ENCODE measurements around the gene SMIM1.

The SMIM1 gene, protein sequence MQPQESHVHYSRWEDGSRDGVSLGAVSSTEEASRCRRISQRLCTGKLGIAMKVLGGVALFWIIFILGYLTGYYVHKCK

DNA sequence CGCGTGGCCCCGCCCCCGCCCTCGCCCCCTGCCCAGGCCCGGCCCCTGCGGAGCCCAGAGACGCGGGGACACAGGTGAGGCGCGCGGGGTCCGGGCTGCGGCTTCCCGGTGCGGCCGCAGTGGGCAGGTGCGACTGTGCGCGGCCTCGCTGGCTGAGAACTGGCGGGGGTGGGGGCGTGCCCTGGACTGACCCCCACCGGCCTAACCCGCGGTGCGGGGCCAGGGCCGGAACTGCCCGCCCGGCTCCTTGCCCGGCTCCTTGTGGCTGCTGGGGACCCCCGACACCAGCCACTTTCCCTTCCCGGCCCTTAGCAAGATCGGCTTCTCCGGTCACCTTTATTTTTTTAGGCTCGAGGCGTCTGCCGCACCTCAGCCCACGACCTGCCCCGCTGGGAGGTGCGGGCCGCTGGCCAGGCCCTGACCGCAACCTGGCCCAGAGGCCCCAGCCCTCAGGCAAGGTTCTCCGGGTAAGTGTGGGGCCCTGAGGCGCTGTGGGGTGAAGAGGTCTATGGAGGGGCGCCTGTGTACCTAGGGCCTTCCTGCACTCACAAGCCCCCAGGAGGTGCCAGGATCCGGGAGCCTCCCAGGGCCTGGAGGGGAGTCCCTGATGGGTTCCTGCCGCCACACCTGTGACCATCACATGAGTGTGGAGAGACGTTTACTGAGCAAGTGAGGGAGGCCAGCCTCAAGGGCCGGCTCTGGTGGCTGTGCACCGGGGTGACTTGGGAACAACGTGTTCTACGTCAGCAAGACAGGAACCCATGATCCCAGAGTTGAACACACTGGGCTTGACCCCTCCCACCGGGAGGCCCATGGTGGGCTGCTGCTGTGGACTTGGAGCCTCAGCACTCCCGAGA is at the start of gene SMIM1:
TSS of gene SMIM1 (plus strand) at position 35 of the 857 bp plus-strand sequence. CDS start 2,625 bp downstream, outside the sequence.
- TF ChIP-seq, protein P1, sequence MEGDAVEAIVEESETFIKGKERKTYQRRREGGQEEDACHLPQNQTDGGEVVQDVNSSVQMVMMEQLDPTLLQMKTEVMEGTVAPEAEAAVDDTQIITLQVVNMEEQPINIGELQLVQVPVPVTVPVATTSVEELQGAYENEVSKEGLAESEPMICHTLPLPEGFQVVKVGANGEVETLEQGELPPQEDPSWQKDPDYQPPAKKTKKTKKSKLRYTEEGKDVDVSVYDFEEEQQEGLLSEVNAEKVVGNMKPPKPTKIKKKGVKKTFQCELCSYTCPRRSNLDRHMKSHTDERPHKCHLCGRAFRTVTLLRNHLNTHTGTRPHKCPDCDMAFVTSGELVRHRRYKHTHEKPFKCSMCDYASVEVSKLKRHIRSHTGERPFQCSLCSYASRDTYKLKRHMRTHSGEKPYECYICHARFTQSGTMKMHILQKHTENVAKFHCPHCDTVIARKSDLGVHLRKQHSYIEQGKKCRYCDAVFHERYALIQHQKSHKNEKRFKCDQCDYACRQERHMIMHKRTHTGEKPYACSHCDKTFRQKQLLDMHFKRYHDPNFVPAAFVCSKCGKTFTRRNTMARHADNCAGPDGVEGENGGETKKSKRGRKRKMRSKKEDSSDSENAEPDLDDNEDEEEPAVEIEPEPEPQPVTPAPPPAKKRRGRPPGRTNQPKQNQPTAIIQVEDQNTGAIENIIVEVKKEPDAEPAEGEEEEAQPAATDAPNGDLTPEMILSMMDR (IDR thresholded peaks at IDR 0.05): no peak

DNA sequence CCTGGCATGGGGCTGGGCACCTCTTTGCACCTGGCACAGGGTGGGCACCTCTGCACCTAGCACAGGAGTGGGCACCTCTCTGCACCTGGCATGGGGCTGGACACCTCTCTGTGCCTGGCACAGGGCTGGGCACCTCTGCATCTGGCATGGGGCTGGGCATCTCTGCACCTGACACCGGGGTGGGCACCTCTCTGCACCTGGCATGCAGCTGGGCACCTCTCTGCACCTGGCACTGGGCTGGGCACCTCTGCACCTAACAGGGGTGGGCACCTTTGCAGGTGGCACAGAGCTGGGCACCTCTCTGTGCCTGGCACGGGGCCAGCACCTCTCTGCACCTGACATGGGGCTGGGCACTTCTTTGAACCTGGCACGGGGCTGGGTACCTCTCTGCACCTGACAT is 49.7 kb upstream of the SMIM1 start:
- TF ChIP-seq, protein P1 (IDR thresholded peaks at IDR 0.05): no peak

DNA sequence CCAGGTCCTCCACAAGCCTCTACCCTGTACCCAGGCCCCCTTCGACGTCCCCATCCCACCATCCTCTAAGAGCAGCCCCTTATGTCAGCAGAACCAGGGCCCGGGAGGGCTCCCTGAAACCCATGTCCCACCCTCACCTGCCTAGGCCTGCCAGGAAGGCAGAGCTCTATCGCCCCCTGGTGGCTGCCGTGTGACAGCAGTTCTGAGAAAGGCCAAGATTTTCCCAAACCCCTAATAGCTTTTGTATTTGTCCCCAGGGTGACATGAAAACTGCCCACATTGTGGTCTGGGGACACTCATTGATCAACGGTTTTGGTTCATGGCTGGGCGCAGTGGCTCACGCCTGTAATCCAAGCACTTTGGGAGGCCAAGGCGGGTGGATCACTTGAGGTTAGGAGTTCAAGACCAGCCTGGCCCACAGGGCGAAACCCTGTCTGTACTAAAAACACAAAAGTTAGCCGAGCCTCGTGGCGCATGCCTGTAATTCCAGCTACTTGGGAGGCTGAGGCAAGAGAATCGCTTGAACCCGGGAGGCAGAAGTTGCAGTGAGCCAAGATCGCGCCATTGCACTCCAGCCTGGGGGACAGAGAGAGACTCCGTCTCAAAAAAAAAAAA is 48.0 kb upstream of the SMIM1 start:
- TF ChIP-seq, protein P1 (IDR thresholded peaks at IDR 0.05): peak; percentile 99

DNA sequence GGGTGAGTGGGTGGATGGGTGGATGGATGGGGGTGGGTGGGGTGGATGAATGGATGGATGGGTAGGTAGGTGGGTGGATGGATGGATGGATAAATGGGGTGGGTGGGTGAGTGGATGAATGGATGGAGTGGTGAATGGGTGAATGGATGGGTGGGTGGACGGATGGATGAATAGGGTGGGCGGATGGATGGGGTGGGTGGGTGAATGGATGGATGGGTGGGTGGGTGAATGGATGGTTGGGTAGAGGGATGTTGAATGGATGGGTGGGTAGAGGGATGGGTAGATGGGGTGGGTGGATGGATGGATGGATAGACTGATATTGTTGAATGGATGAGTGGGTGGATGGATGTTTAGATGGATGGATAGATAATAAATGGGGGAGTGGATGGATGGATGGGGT is 47.2 kb upstream of the SMIM1 start:
- TF ChIP-seq, protein P1 (IDR thresholded peaks at IDR 0.05): no peak

DNA sequence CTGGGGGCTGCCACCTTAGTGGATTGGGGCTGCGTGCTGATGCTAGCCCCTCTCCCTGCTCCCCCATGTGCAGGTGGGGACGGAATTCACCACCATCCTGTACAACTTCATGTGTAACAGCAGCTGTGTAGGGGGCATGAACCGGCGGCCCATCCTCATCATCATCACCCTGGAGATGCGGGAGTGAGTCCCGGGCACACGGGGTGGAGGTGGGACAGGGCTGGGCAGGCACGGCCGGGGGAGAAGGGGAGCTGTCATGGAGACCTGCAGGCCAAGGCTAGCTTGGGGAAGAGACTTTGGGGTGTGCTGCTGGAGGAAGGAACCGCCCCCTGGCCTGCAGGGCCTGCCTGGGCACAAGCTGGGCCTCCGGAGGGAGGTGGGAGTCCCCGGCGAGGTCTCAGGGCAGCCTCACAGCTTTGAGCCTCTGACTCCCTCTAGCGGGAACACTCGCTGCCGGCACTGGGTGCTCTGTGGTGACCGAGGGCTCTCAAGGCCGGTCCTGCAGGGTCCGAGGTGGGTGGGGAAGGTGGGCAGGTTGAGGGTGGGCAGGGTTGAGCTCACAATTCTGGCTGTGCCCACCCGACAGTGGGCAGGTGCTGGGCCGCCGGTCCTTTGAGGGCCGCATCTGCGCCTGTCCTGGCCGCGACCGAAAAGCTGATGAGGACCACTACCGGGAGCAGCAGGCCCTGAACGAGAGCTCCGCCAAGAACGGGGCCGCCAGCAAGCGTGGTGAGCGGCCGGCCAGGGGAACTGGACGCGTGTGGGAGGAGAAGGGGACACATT is 45.3 kb upstream of the SMIM1 start:
- TF ChIP-seq, protein P1 (IDR thresholded peaks at IDR 0.05): peak; percentile 38

DNA sequence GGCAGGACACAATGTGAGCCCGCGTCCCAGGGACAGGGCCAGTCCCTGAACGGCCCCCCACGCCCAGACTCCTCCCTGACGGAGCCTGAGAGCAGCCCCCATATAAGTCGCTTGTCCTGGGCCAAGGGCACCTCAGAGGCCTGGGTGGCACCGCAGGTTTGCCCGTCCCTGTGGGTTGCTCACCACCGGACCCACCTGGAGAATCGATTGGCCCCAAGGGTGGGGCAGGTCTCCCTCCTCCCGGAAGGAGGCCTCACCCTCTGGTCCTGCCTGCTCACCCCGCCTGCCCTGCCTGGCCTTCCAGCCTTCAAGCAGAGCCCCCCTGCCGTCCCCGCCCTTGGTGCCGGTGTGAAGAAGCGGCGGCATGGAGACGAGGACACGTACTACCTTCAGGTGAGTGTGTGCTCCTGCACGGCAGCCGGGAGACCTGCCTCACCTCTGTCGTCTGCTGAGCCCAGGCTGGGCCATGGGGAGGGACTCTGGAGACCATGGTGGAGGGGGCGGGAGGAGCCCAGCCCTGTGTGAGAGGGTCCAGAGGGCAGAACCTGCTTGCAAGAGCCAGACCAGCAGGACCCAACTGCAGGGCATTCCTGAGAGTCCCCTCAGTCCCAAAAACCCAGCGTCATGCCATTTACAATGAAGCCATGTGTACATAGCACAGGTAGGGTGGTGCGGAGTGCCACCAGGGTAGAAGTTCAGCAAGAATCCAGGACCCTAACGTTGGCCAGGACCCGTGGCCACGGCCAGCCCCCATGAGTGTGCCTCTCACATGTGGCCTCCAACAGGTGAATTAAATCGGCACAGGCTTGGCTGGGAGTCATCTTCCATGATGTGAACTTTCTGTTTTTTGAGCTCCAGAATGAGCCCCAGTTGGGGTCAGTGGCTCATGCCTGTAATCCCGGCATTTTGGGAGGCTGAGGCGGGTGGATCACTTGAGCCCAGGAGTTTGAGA is 44.4 kb upstream of the SMIM1 start:
- TF ChIP-seq, protein P1 (IDR thresholded peaks at IDR 0.05): no peak

Measured in LNCAP (cell line).